PC-9 (cell line): Measurements from ENCODE around the gene LDLRAD3. TPM values are rescaled to one million over a fixed set of nuclear protein-coding genes. Genes with fewer than 3 reads are reported as not detected.

Source experiments
- BruUV-seq: library from RNA; stranded (reverse); fragments of 400-500 nt; replicated peaks from 2 replicates; lab custom pipeline; 2021; lab: Mats Ljungman, UMichigan
- CTCF ChIA-PET: fragments of 300-600 bp; sonication (Branson Sonifier 250); formaldehyde crosslinking; loops from one replicate; lab custom pipeline; 2022; ENCODE audit warnings: antibody characterized with exemption; lab: Charles Lee
- POLR2A ChIA-PET: fragments of 300-600 bp; sonication (Branson Sonifier 250); formaldehyde crosslinking; loops from one replicate; lab custom pipeline; 2022; ENCODE audit warnings: antibody characterized with exemption; ENCODE audit not compliant: unreplicated experiment; lab: Charles Lee
- DNase-seq, 2 experiments: peaks; one replicate each; pipeline versions ENCODE4 v3.0.0 to v3.0.0-alpha.2; 2015 to 2022; ENCODE audit warnings: mixed read lengths in 1 of 2
- H2AFZ ChIP-seq: fragments of 200-600 bp; sonication (generic); 2 replicates; pipeline ENCODE4 v1.8.1; 2017; ENCODE audit warnings: antibody characterized with exemption
- H3F3A ChIP-seq: fragments of 200-600 bp; sonication (generic); 2 replicates; pipeline ENCODE4 v1.8.1; 2017; ENCODE audit warnings: antibody characterized with exemption, mild to moderate bottlenecking, low read depth; ENCODE audit not compliant: insufficient read depth
- H3K27ac ChIP-seq: fragments of 200-600 bp; sonication (generic); 2 replicates; pipeline ENCODE4 v1.6.1; 2016; ENCODE audit warnings: mixed run types
- H3K27me3 ChIP-seq: fragments of 200-600 bp; sonication (generic); 2 replicates; pipeline ENCODE4 v1.6.1; 2016; ENCODE audit warnings: low read depth, mixed run types; ENCODE audit not compliant: insufficient read depth
- H3K36me3 ChIP-seq: fragments of 200-600 bp; sonication (generic); 2 replicates; pipeline ENCODE4 v1.6.1; 2016; ENCODE audit warnings: low read depth, mixed run types
- H3K4me1 ChIP-seq: fragments of 200-600 bp; sonication (generic); replicated peaks from 2 replicates; pipeline ENCODE4 v1.6.1; 2016; ENCODE audit warnings: mixed run types; ENCODE audit not compliant: insufficient read depth
- H3K4me2 ChIP-seq: fragments of 200-600 bp; sonication (generic); 2 replicates; pipeline ENCODE4 v1.6.1; 2017; ENCODE audit warnings: mixed run types
- H3K4me3 ChIP-seq: fragments of 200-600 bp; sonication (generic); 2 replicates; pipeline ENCODE4 v1.6.1; 2016; ENCODE audit warnings: mixed run types
- H3K79me2 ChIP-seq: fragments of 200-600 bp; sonication (generic); 2 replicates; pipeline ENCODE4 v1.6.1; 2017; ENCODE audit warnings: low read depth, mixed run types
- H3K9me2 ChIP-seq: fragments of 200-600 bp; sonication (generic); 2 replicates; pipeline ENCODE4 v1.8.1; 2017; ENCODE audit warnings: mild to moderate bottlenecking; ENCODE audit not compliant: insufficient read depth
- H3K9me3 ChIP-seq: fragments of 200-600 bp; sonication (generic); 2 replicates; pipeline ENCODE4 v1.8.1; 2016; ENCODE audit warnings: low read depth; ENCODE audit not compliant: insufficient read depth
- H4K20me1 ChIP-seq: fragments of 200-600 bp; sonication (generic); 2 replicates; pipeline ENCODE4 v1.8.1; 2017; ENCODE audit not compliant: insufficient read depth
- CTCF ChIP-seq: fragments of 200-600 bp; sonication (generic); conservative IDR thresholded peaks from 2 replicates; pipeline ENCODE4 v1.6.1; 2017; ENCODE audit warnings: mixed run types, antibody characterized with exemption, mild to moderate bottlenecking, moderate library complexity
- EZH2 ChIP-seq: fragments of 200-600 bp; sonication (generic); IDR thresholded peaks from 2 replicates; pipeline ENCODE4 v1.8.0; 2017; ENCODE audit warnings: antibody characterized with exemption, low read depth
- intact Hi-C: fragments of 100-400 bp; cut with micrococcal nuclease; formaldehyde crosslinking; loops from one replicate; pipeline ENCODE4 v1.10.0; 2022; ENCODE audit not compliant: unreplicated experiment
- total RNA-seq: library from RNA; stranded (reverse); gene quantifications from 2 replicates; pipeline ENCODE4 v1.2.3, GENCODE V29; 2021

LDLRAD3 gene
- total RNA-seq, 1 experiment from 2014 or later, result 15.9 TPM

GRCh38 chr11:36147491-36147890, 203.6 kb downstream of the LDLRAD3 start:
- Histone ChIP-seq H3K27me3 (no peaks in the 10 kb centered on the region), H3K9me2 (no peaks in the 10 kb centered on the region), H3K9me3 (no peaks in the 10 kb centered on the region), H3K4me2 (no peak overlapping the region), H3K79me2 (no peaks in the 10 kb centered on the region), H3K4me1 (peaks cover 30% of the 10 kb centered on the region), H4K20me1 (no peaks in the 10 kb centered on the region), H3K27ac (no peak overlapping the region), H2AFZ (no peak overlapping the region), H3K36me3 (no peaks in the 10 kb centered on the region), H3K4me3 (no peak overlapping the region), H3F3A (peaks cover 26% of the 10 kb centered on the region)
- ChIA-PET CTCF (no interaction called here), POLR2A (no interaction called here)
- no TSS peak for BruUV-seq
- DNase-seq, result no peak
- intact Hi-C loops, result loop anchor here (5.0 to 10.0 kb wide), 2 partner anchors 220 to 353 kb away; no protein-coding TSS in a partner anchor
- no peak for TF ChIP-seq CTCF
- TF ChIP-seq EZH2, result no peak

GRCh38 chr11:36148701-36149100, 204.8 kb downstream of the LDLRAD3 start:
- no peaks in the 10 kb centered on the region for H3K36me3 ChIP-seq
- H3K27ac ChIP-seq, result peak overlapping the region; percentile 89
- ChIA-PET POLR2A (no interaction called here), CTCF (interaction anchor here (0.5 to 0.6 kb wide), 2 partner anchors 38 to 729 kb away, joined by 5 to 11 read pairs; no protein-coding TSS in a partner anchor)
- no peak overlapping the region for H3K4me3 ChIP-seq
- intact Hi-C loops, result loop anchor here (1.0 to 10.0 kb wide), 6 partner anchors 114 to 486 kb away; partner anchors contain the start of gene TRIM44
- peaks cover 30% of the 10 kb centered on the region for H3K4me1 ChIP-seq
- no peak for DNase-seq
- no peak overlapping the region for H2AFZ ChIP-seq
- no TSS peak for BruUV-seq
- H3K79me2 ChIP-seq, result no peaks in the 10 kb centered on the region
- H3K9me3 ChIP-seq, result no peaks in the 10 kb centered on the region
- H3F3A ChIP-seq, result peaks cover 26% of the 10 kb centered on the region
- H3K27me3 ChIP-seq, result no peaks in the 10 kb centered on the region
- H4K20me1 ChIP-seq, result no peaks in the 10 kb centered on the region
- no peaks in the 10 kb centered on the region for H3K9me2 ChIP-seq
- TF ChIP-seq CTCF (no peak), EZH2 (no peak)
- H3K4me2 ChIP-seq, result peak overlapping the region; percentile 55

GRCh38 chr11:36149538-36150242, 205.8 kb downstream of the LDLRAD3 start:
- Histone ChIP-seq H3K4me2 (peak overlapping the region; percentile 66), H2AFZ (no peak overlapping the region), H3K79me2 (no peaks in the 10 kb centered on the region), H3K4me3 (no peak overlapping the region; the same call in 1 of the 2 replicates), H3K4me1 (peaks cover 30% of the 10 kb centered on the region), H4K20me1 (no peaks in the 10 kb centered on the region), H3K9me2 (no peaks in the 10 kb centered on the region), H3K27ac (peak overlapping the region; percentile 89), H3F3A (peaks cover 26% of the 10 kb centered on the region), H3K36me3 (no peaks in the 10 kb centered on the region), H3K9me3 (no peaks in the 10 kb centered on the region), H3K27me3 (no peaks in the 10 kb centered on the region)
- intact Hi-C loops, result loop anchor here (1.0 to 10.0 kb wide), 13 partner anchors 115 to 1223 kb away; partner anchors contain the start of gene TRIM44
- ChIA-PET CTCF (interaction anchor here (0.6 to 2.1 kb wide), 2 partner anchors 327 to 730 kb away, joined by 11 to 16 read pairs; no protein-coding TSS in a partner anchor), POLR2A (no interaction called here)
- DNase-seq, result peak; percentile 94 to 100
- BruUV-seq, result TSS peak; percentile 72
- TF ChIP-seq CTCF (peak; percentile 88), EZH2 (no peak)
